IMR-90 (cell line): ENCODE data around the gene STAB1. TPM values are rescaled to one million over a fixed set of nuclear protein-coding genes. Genes with fewer than 3 reads are reported as not detected.

Experiments
- ATAC-seq: fragments of 200-7000 bp; cut with Tn5 transposase; 2 replicates; pipeline ENCODE4 v1.9.1; 2020; ENCODE audit warnings: low read depth, mild to moderate bottlenecking, moderate library complexity
- BruUV-seq: library from RNA; stranded (reverse); fragments of 400-500 nt; replicated peaks from 2 replicates; lab custom pipeline; 2021; lab: Mats Ljungman, UMichigan
- CTCF ChIA-PET: fragments of 300-600 bp; formaldehyde crosslinking; extraction: SDS; loops from one replicate; lab custom pipeline; 2021; ENCODE audit warnings: antibody characterized with exemption; lab: Yijun Ruan, JAX
- POLR2A ChIA-PET: fragments of 300-600 bp; sonication (Branson Sonifier 250); formaldehyde crosslinking; loops from one replicate; lab custom pipeline; 2022; ENCODE audit warnings: antibody characterized with exemption; ENCODE audit not compliant: unreplicated experiment; lab: Charles Lee
- DNase-seq: peaks from one replicate; pipeline ENCODE4 v3.0.0; 2013
- H2AFZ ChIP-seq: replicated peaks from 2 replicates; pipeline ENCODE3; 2013; ENCODE audit warnings: low read length, mild to moderate bottlenecking; ENCODE audit not compliant: poor library complexity
- H2AK5ac ChIP-seq: 2 replicates; pipeline ENCODE4 v1.6.1; 2013; ENCODE audit warnings: low read depth, low read length, inconsistent platforms
- H2AK9ac ChIP-seq: replicated peaks from 2 replicates; pipeline ENCODE3; 2013; ENCODE audit warnings: mild to moderate bottlenecking, low read depth, low read length, moderate library complexity; ENCODE audit not compliant: poor library complexity
- H2BK120ac ChIP-seq: 2 replicates; pipeline ENCODE4 v1.6.1; 2013; ENCODE audit warnings: low read depth, low read length, inconsistent platforms
- H2BK15ac ChIP-seq: 3 replicates; pipeline ENCODE4 v1.6.1; 2013; ENCODE audit warnings: low read depth, low read length, inconsistent platforms
- H2BK20ac ChIP-seq: 2 replicates; pipeline ENCODE4 v1.6.1; 2013; ENCODE audit warnings: low read depth, mild to moderate bottlenecking, inconsistent platforms, low read length, moderate library complexity
- H2BK5ac ChIP-seq: 2 replicates; pipeline ENCODE4 v1.6.1; 2013; ENCODE audit warnings: mild to moderate bottlenecking, low read depth, low read length, inconsistent platforms; ENCODE audit not compliant: poor library complexity, severe bottlenecking
- H3K14ac ChIP-seq: replicated peaks from 2 replicates; pipeline ENCODE4 v1.6.1; 2013; ENCODE audit warnings: low read depth, low read length, inconsistent platforms
- H3K18ac ChIP-seq: 2 replicates; pipeline ENCODE4 v1.6.1; 2013; ENCODE audit warnings: low read depth, low read length, control low read depth
- H3K23ac ChIP-seq: 2 replicates; pipeline ENCODE4 v1.6.1; 2013; ENCODE audit warnings: low read depth, low read length, inconsistent platforms
- H3K27ac ChIP-seq: 2 replicates; pipeline ENCODE4 v1.5.1; 2013; ENCODE audit warnings: mild to moderate bottlenecking, control low read depth, low read length; ENCODE audit not compliant: insufficient read depth
- H3K27me3 ChIP-seq: 2 replicates; pipeline ENCODE4 v1.6.1; 2013; ENCODE audit warnings: low read length; ENCODE audit not compliant: control insufficient read depth, insufficient read depth
- H3K36me3 ChIP-seq: 2 replicates; pipeline ENCODE4 v1.6.1; 2013; ENCODE audit warnings: low read length, mixed read lengths; ENCODE audit not compliant: control insufficient read depth, insufficient read depth
- H3K4ac ChIP-seq: 2 replicates; pipeline ENCODE4 v1.6.1; 2013; ENCODE audit warnings: low read depth, low read length, inconsistent platforms
- H3K4me1 ChIP-seq: 2 replicates; pipeline ENCODE4 v1.6.1; 2013; ENCODE audit warnings: low read length, mixed read lengths; ENCODE audit not compliant: control insufficient read depth, insufficient read depth
- H3K4me2 ChIP-seq: 2 replicates; pipeline ENCODE4 v1.6.1; 2013; ENCODE audit warnings: low read depth, mild to moderate bottlenecking, control low read depth, low read length, moderate library complexity
- H3K4me3 ChIP-seq: 2 replicates; pipeline ENCODE4 v1.5.1; 2013; ENCODE audit warnings: low read depth, mild to moderate bottlenecking, control low read depth, low read length, moderate library complexity; ENCODE audit not compliant: insufficient read depth
- H3K56ac ChIP-seq: 2 replicates; pipeline ENCODE4 v1.6.1; 2013; ENCODE audit warnings: low read length, inconsistent platforms; ENCODE audit not compliant: insufficient read depth; ENCODE audit errors: extremely low read depth
- H3K79me1 ChIP-seq, 2 experiments: 2 replicates each; pipeline ENCODE4 v1.6.1; 2013; ENCODE audit warnings: low read length in 2 of 2, inconsistent platforms in 1 of 2, low read depth in 1 of 2
- H3K9ac ChIP-seq: 2 replicates; pipeline ENCODE4 v1.6.1; 2013; ENCODE audit warnings: low read depth, low read length, control low read depth
- H3K9me1 ChIP-seq: 2 replicates; pipeline ENCODE4 v1.6.1; 2013; ENCODE audit warnings: low read length, inconsistent platforms; ENCODE audit not compliant: insufficient read depth
- H3K9me3 ChIP-seq: 2 replicates; pipeline ENCODE4 v1.6.1; 2013; ENCODE audit warnings: low read length; ENCODE audit not compliant: control insufficient read depth, insufficient read depth
- H4K20me1 ChIP-seq: 2 replicates; pipeline ENCODE4 v1.6.1; 2013; ENCODE audit warnings: low read length, inconsistent platforms; ENCODE audit not compliant: insufficient read depth
- H4K5ac ChIP-seq: 2 replicates; pipeline ENCODE4 v1.6.1; 2013; ENCODE audit warnings: mild to moderate bottlenecking, low read depth, low read length, control low read depth
- H4K8ac ChIP-seq, 2 experiments: 2 replicates each; pipeline ENCODE4 v1.6.1; 2013; ENCODE audit warnings: low read depth in 2 of 2, low read length in 2 of 2, control low read depth in 1 of 2, inconsistent platforms in 1 of 2
- H4K91ac ChIP-seq: 2 replicates; pipeline ENCODE4 v1.6.1; 2013; ENCODE audit warnings: low read depth, low read length, inconsistent platforms; ENCODE audit not compliant: insufficient read depth
- CHD1 ChIP-seq: IDR thresholded peaks from 2 replicates; pipeline ENCODE4 v1.6.1; 2012; ENCODE audit warnings: low read depth, low read length, improper control_type of control experiment
- MAFK ChIP-seq: IDR thresholded peaks from 2 replicates; pipeline ENCODE4 v1.6.1; 2012; ENCODE audit warnings: low read depth, low read length, improper control_type of control experiment
- MAZ ChIP-seq: IDR thresholded peaks from 2 replicates; pipeline ENCODE4 v1.6.1; 2012; ENCODE audit warnings: low read depth, mild to moderate bottlenecking, low read length, improper control_type of control experiment, moderate library complexity, borderline replicate concordance
- RCOR1 ChIP-seq: IDR thresholded peaks from 2 replicates; pipeline ENCODE4 v1.6.1; 2012; ENCODE audit warnings: mild to moderate bottlenecking, low read length, improper control_type of control experiment; ENCODE audit not compliant: insufficient replicate concordance
- RFX5 ChIP-seq: IDR thresholded peaks from 2 replicates; pipeline ENCODE4 v1.8.0; 2012; ENCODE audit warnings: low read depth, mild to moderate bottlenecking, low read length, moderate library complexity
- WGBS, 2 experiments: methylation state at CpG; one replicate each; pipeline versions ENCODE4 v1.1.5 to v1.1.7; 2013; ENCODE audit warnings: missing lambda C conversion rate in 2 of 2; ENCODE audit not compliant: insufficient read length in 1 of 2; ENCODE audit errors: extremely low coverage in 2 of 2; 5-methylcytosine and 5-hydroxymethylcytosine counted together
- dilution Hi-C: fragments of 300-500 bp; cut with HindIII; formaldehyde crosslinking; loops from one replicate; pipeline ENCODE4 v1.14.3; 2018; ENCODE audit warnings: low sequenced_read_pairs; ENCODE audit not compliant: unreplicated experiment
- in situ Hi-C: fragments of 300-500 bp; cut with MboI; formaldehyde crosslinking; loops from 3 replicates; pipeline ENCODE4 v1.14.3; 2019; ENCODE audit warnings: low sequenced_read_pairs, inconsistent platforms, mixed read lengths
- intact Hi-C: fragments of 100-400 bp; cut with micrococcal nuclease; formaldehyde crosslinking; loops from 2 replicates; pipeline ENCODE4 v1.10.0; 2022
- polyA plus RNA-seq, 3 experiments: library from polyadenylated mRNA; depleted of rRNA; stranded (reverse); fragments of >200 nt; gene quantifications; 2 replicates each; pipeline ENCODE4 v1.2.3, GENCODE V29; 2012; ENCODE audit warnings: low replicate concordance in 1 of 3
- total RNA-seq: library from RNA; depleted of rRNA; stranded (reverse); fragments of >200 nt; gene quantifications from 2 replicates; pipeline ENCODE4 v1.2.3, GENCODE V29; 2012

Gene STAB1
- total and polyA plus RNA-seq, 2 of the 4 experiments (the other 2 are of a cell fraction), result not detected

GRCh38 chr3:52484680-52485461, 10.3 kb upstream of the STAB1 start:
- H2BK20ac ChIP-seq, result no peak overlapping the region
- CTCF ChIA-PET, result no interaction called here
- H2AK5ac ChIP-seq, result no peak overlapping the region
- no peak overlapping the region for H3K4me3 ChIP-seq
- no peak overlapping the region for H3K4me2 ChIP-seq
- no peak overlapping the region for H2BK15ac ChIP-seq
- intact Hi-C loops, result no loop called here
- no peak overlapping the region for H2BK120ac ChIP-seq
- H3K9ac ChIP-seq, result no peak overlapping the region
- H3K79me1 ChIP-seq, result peaks cover 4 to 45% of the 10 kb centered on the region in 2 experiments; a peak in 3 of 4 replicates
- POLR2A ChIA-PET, result no interaction called here
- DNase-seq (no peak), ATAC-seq (no peak)
- no peak overlapping the region for H3K56ac ChIP-seq
- WGBS, 2 experiments, result 60% methylated on average over 4 of the region's 10 CpGs; no CpG with 5 or more reads in 1 of the 2 experiments
- TF ChIP-seq MAFK, result no peak
- no peak for TF ChIP-seq RFX5
- TF ChIP-seq MAZ, result no peak
- no peak for TF ChIP-seq RCOR1
- TF ChIP-seq CHD1, result no peak
- H4K5ac ChIP-seq, result no peak overlapping the region
- dilution Hi-C loops, result no loop called here
- H3K27ac ChIP-seq, result peak overlapping the region; percentile 24; the same call in 1 of the 2 replicates
- H2AK9ac ChIP-seq, result no peak overlapping the region
- H3K4ac ChIP-seq, result no peak overlapping the region; the same call in 1 of the 2 replicates
- H3K9me1 ChIP-seq, result peaks cover 14% of the 10 kb centered on the region; the same call in 1 of the 2 replicates
- no peak overlapping the region for H4K8ac ChIP-seq
- no peak overlapping the region for H3K18ac ChIP-seq
- in situ Hi-C loops, result no loop called here
- no TSS peak for BruUV-seq
- H3K23ac ChIP-seq, result no peak overlapping the region
- H2BK5ac ChIP-seq, result no peak overlapping the region
- H3K36me3 ChIP-seq, result peaks cover 82% of the 10 kb centered on the region
- no peaks in the 10 kb centered on the region for H3K9me3 ChIP-seq
- no peak overlapping the region for H4K91ac ChIP-seq
- peaks cover 32% of the 10 kb centered on the region for H4K20me1 ChIP-seq
- H3K27me3 ChIP-seq, result no peaks in the 10 kb centered on the region
- no peak overlapping the region for H2AFZ ChIP-seq
- no peak overlapping the region for H3K14ac ChIP-seq
- peaks cover 13% of the 10 kb centered on the region; the same call in 1 of the 2 replicates for H3K4me1 ChIP-seq
